ENCODE results near the gene CFAP45.

DNA sequence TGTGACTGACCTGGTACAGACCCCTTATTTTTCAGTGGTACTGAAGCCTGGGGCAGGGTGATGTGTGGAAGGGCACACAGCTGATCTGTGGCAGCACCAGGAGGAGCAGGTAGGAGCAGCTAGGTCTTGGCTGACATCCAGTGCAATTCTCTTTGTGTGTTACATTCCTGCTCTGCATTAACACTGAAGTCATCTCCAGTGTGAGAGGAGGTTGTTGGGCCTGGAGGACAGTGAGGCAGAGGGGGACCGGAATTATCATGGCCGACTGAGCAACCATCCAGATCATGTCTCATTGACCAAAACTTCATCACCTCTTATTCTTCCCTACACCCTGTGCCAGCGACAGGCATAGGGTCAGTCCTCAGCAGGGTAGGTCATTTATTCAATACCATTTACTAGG lies 71.8 kb downstream of the CFAP45 start:
- TF ChIP-seq POLR2AphosphoS5 (IDR thresholded peaks at IDR 0.05), result no peak
- TF ChIP-seq, protein P1, sequence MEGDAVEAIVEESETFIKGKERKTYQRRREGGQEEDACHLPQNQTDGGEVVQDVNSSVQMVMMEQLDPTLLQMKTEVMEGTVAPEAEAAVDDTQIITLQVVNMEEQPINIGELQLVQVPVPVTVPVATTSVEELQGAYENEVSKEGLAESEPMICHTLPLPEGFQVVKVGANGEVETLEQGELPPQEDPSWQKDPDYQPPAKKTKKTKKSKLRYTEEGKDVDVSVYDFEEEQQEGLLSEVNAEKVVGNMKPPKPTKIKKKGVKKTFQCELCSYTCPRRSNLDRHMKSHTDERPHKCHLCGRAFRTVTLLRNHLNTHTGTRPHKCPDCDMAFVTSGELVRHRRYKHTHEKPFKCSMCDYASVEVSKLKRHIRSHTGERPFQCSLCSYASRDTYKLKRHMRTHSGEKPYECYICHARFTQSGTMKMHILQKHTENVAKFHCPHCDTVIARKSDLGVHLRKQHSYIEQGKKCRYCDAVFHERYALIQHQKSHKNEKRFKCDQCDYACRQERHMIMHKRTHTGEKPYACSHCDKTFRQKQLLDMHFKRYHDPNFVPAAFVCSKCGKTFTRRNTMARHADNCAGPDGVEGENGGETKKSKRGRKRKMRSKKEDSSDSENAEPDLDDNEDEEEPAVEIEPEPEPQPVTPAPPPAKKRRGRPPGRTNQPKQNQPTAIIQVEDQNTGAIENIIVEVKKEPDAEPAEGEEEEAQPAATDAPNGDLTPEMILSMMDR (IDR thresholded peaks at IDR 0.05), result no peak
- TF ChIP-seq POLR2A (IDR thresholded peaks at IDR 0.05), result no peak
- TF ChIP-seq EP300 (IDR thresholded peaks at IDR 0.05; ENCODE audit: low read depth), result no peak
